NCI-H524 treated with DMSO at 0.1 percent for 48 hours (cell line): ENCODE data around the gene PSMG1.
"Not testable (repeated sequence)": the region's sequence is repeated elsewhere in the genome, so short reads cannot be mapped to it uniquely, and the experiment has no call there.

ENCODE experiments used
- DNase-seq: peaks from one replicate; lab custom pipeline; 2025; lab: John Stamatoyannopoulos, UW

The PSMG1 gene

DNA sequence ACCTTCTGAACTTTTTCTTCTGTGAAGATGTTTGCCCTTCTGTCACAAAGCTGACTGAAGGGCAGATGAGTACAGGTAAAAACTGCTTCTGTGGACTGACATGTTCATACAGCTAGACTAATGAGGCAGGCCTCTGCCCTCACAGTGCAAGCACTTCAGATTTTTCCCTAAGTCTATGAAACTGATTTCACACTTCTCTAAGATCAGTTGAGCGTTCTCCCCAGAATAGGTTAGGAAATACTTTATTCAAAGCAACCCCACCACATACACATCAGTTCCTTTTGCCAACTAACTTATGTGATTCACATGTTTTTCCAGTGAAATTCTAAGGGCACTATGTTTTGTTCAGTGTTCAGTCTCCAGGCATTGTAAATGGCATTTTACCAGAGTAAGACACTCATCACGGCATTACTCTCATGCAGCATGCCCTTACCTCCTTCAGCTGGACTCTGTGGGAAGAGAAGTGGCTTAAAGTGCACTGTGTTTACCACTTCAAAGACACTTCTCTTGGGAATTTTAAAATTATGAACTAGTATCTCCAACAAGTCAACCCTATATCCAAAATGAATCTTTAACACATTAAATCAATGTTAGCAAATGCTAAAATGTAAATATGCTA is 5.4 kb upstream of the PSMG1 start:
- no peak for DNase-seq

DNA sequence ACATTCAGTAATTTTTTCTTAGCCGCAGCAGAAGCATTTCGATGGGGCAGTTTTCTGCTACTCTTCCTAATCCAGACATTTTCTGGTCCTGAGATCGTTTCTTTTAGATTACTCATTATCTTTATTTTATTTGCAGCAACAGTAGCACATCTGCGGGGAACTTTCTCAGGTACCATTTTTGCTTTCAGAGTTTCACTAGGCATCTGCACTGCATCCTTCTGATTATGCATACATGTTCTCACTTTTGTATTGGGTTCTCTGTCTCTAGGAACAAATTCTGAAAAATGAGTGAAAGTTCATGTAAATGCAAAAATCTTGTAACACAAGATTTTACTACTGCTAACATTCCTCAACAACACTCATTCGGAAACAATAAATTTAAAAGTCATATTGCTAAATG is 3.9 kb upstream of the PSMG1 start:
- no peak for DNase-seq

DNA sequence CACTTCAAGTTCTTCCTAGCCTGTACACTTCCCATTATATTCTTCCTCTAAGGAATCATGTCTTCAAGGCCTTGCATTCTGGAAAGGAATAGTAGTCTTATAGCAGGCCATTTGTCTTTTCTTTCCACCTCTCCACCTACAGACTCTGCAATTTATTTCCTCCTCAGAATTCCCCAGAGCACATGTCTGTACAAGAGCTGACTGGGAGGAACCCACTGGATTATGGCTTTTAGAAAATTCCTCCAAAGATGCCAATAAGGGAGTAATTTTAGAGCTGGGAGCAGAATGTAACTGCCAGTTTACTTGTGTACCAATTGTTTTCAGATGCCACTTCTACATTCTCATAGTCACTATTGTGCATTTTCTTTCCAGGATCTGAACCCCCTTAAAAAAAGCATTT is 3.4 kb upstream of the PSMG1 start:
- no peak for DNase-seq

GRCh38 chr21:39185157-39185556 is 1.9 kb upstream of the PSMG1 start:
- no peak for DNase-seq

GRCh38 chr21:39184050-39184980 is 1.1 kb upstream of the PSMG1 start:
- no peak for DNase-seq

- no peak for DNase-seq
These were observed 573 bp downstream of the PSMG1 start for GRCh38 chr21:39182484-39183271.

DNA sequence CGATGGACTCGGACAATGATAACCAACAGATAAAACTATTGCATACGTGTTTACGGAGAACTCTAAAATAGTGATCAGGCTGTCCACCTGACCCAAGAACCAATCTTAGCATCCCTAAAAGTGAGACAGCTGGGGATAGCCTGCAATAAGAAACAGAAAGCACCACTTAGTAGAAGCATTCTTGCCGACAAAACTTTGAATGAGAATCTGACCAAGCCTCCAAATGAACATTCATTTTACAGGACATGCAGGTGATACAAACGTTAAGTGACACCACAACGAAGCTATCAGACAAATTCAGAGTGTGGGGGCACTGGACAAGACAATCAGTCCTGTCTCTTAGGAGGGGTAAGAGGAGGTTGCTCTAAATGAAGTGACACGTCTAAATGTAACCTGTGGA is 1.2 kb downstream of the PSMG1 start:
- DNase-seq, result no peak

GRCh38 chr21:39181205-39181818 is 1.9 kb downstream of the PSMG1 start:
- no peak for DNase-seq

- DNase-seq, result no peak
These were observed 2.7 kb downstream of the PSMG1 start for GRCh38 chr21:39180429-39181019.

DNA sequence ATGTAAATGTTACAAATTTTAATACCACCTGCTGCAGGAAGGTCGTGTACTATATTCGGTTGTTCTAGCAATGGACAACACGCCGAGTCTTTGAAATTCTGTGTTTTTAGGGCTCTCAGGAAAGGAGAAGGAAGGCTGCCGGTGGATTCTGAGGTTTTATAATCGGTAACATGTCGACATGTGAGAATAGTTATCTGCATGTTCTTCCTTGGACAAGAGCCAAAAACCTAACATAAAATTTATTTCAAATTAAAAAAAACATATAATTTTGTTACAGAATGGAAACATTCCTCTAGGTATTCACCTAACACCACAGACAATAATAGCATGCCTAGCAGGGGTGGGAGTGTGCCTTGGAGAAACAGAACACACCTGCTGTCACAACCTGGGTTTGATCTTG is 4.8 kb downstream of the PSMG1 start:
- DNase-seq, result no peak

DNA sequence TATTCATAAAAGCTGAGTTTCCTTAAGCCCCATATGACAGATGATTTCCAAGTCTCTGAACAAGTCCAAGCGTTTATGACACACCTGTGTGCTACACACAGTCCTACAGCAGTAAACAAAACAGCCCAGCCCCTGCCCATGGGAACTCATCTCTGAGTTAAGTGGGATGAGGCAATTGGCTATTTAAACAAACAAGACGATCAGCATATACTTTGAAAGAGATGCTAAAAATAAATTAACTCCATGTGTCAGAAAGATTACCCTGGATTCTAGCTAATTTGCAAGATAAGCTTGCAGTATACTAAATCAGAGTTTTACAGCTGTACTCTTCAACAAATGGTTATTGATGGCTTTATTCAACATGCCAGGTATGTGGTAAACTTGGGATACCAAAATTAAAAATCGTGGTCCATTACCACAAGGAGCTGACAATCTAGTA is 7.0 kb downstream of the PSMG1 start:
- DNase-seq, result no peak

DNA sequence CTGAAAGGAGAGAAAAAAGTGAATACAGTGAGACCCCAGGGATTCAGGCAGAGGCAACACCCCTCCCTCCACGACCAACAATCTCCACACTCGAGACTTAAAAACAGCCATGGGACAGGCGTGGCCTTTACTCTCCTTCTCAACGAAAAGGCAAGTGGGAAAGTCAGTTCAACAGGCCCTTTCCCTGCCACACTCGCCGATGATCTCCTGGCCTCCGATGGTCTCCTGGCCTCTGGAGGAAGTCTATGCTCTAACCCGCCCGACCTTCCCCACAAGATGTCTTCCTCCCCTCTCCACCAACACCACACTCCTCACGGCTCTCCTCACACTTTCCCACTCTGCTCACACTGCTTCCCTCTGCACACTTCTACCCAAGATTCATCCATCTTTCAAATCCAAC is 7.6 kb downstream of the PSMG1 start:
- no peak for DNase-seq

DNA sequence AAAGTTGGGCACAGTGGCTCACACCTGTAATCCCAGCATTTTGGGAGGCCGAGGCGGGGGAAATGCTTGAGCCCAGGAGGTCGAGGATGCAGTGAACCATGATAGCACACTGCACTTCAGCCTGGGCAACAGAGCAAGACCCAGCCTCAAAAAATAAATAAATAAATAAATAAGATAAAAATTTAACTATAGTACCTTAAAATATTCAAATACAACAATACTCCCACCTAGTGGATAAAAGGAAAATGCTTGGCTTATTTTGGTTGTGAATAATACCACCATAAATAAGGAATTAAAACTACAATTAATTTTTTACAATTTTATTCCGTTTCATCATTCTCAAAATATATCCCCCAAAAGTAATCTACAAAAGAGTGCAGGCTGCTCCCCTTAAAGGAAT is 8.1 kb downstream of the PSMG1 start:
- no peak for DNase-seq

DNA sequence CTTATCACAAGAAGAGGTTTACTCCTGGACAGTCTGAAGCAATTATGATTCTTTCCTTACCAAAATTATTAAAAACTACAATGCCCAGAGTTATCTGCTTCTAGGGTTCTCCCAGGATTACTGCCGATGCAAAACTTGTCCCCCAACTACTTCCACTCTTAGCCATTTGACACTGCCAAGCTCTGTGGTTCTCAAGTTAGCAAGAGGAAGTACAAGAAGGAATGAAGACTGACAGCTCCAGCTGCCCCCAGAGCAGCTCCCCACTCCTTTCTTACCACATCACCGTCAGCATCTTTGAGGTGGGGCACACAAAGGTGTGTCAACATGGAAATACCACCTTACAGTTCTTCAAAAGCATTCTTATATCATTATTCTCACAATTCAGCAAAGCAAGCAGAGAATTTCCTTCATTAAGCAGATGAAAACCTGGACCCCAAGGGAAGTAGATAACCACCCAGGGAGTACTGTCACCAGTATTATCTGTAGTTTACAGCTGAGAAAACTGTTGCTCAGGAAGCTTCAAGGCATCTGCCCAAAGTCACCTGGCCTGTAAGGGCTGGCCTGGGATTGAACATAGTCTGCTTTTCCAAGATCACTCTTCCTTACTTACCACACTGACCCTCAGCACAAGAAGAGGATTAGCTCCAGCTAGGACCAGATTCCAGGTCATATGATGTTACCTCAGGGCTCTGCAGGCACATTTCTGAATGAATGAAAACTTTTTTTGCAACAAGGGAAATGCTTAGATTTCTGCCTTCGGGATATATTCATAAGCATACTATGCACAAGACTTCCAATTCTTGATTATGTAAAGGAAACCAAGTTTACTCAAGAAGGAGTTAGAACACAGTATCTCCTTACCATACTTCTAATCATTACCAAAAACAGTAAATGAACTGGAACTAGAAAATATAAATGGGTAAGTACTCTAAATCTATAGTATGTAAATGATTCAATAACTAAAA is 9.3 kb downstream of the PSMG1 start:
- no peak for DNase-seq

DNA sequence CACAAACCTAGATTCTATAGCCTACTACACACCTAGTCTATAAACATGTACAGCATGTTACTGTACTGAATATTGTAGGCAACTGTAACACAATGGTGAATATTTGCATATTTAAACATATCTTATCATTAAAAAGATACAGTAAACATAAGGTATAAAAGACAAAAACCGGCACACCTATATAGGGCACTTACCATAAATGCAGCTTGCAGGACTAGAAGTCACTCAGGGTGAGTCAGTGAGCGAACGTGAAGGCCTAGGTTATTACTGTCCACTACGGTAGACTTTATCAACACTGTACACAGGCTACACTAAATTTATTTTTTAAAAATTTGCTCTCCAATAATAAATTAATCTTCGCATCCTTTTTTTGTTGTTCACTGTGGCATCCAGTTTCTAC is 13.3 kb downstream of the PSMG1 start:
- DNase-seq, result no peak

DNA sequence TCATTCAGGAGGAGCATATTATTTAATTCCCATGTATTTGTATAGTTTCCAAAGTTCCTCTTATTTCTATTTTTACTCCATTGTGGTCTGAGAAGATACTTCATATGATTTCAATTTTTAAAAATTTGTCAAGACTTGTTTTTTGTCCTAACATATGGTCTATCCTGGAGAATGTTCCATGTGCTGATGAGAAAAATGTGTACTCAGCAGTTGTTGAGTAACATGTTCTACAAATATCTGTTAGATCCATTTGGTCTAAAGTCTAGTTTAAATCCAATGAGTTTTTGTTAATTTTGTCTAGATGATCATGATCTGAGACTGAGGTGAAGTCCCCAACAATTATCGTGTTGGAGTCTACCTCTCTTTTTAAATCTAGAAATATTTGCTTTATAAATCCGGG is 14.5 kb downstream of the PSMG1 start:
- no peak for DNase-seq

- no peak for DNase-seq
These were observed 18.7 kb downstream of the PSMG1 start for GRCh38 chr21:39164523-39164922.

- DNase-seq, result no peak
These were observed 22.2 kb downstream of the PSMG1 start for GRCh38 chr21:39161064-39161463.

- DNase-seq, result peak; percentile 96
These were observed 23.7 kb downstream of the PSMG1 start for GRCh38 chr21:39159342-39160063.

DNA sequence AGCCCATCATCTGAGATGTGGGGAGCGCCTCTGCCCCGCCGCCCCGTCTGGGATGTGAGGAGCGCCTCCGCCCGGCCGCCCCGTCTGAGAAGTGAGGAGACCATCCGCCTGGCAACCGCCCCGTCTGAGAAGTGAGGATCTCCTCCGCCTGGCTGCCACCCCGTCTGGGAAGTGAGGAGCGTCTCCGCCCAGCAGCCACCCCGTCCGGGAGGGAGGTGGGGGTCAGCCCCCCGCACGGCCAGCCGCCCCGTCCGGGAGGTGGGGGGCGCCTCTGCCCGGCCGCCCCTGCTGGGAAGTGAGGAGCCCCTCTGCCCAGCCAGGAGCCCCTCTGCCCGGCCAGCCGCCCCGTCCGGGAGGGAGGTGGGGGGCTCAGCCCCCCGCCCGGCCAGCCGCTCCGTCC is 26.0 kb downstream of the PSMG1 start:
- not testable (repeated sequence) for DNase-seq
